ENCODE measurements around the gene SGSH.

The SGSH gene

DNA sequence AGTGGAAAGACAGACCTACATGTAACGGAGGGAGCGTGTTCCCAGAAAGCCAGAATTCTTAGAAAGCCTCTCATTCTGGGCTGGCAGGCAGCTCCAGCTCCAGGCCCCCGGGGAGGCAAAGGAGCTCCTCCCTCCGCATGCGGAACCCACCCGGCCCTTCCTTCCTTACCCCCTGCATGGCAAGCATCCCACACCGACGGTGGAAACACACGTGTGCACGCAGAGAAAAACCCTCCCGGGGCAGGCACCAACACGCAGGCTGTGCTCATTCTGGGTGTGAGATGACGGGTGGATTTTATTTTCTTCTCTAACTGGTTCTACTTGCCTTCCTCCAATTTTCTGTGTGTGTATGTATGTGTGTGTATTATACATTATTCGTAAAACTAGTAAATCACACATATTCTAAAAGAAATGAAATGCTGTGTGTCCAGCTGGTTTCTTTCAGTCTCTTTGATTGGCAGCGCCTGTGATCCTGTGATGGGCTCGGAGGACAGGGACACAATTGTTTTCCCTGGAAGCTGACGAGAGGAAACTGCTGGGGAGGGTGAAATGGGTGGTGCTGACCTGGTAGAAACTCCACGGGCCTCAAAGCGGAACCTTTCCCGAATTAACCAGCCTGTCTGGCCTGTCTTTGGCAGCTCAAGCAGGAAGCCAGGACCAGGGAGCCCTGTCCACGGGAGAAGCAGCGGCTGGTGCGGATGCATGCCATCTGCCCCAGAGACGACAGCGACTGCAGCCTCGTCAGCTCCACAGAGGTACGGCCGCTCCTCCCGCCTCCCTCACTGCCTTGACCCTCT, 28.1 kb downstream of the SGSH start:
- DNase-seq (ENCODE audit: low read depth, low spot score) = no peak
- H3K27ac ChIP-seq = peak overlapping the region; percentile 13

DNA sequence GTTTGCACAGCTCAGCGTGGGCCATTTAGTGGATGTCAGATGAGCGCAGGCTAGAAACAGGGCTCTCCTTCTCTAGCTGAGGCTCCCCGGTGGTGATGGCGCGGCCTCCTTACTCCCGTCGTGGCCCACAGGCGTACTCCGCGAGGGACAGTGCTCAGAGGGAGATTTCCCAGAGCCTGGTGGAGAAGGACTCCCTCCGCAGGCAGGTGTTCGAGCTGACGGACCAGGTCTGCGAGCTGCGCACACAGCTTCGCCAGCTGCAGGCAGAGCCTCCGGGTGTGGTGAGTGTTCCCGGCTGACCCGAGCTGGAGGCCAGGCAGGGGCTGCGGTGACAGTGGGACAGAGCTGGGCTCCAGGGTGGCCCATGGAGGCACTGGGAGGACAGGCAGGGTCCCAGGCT, 28.9 kb downstream of the SGSH start:
- no peak overlapping the region for H3K27ac ChIP-seq
- DNase-seq (ENCODE audit: low read depth, low spot score) = no peak

DNA sequence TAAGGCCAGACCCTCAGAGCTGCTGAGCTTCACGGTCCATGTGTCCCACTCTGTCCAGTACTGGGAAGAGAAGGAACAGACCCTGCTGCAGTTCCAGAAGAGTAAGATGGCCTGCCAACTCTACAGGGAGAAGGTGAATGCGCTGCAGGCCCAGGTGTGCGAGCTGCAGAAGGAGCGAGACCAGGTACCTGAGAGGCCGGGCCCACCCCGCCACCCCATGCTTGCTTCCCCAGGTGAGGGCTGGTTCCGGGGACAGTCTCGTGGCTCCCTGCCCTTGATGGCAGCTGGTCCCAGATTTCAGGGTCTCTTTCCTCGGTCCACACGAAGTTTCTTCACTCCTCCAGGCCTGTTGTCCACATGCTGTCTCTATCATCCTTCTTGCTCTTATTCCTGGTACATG, 29.4 kb downstream of the SGSH start:
- H3K27ac ChIP-seq = no peak overlapping the region
- DNase-seq (ENCODE audit: low read depth, low spot score) = no peak

DNA sequence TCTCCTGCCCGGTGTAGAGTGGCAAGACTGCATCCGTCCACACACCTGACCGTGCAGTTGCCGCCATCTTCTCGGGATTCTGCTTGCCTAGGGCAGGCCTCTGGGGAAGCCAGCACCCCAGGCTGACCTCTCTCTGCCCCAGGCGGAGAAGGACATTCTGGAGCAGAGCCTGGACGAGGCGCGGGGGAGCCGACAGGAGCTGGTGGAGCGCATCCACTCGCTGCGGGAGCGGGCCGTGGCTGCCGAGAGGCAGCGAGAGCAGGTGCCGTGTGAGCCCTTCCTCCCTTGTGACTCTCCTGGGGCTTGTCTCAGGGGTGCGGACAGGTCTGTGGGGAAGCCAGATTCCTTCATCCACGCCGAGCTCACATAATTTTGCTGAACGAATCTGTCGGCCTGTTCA, 30.5 kb downstream of the SGSH start:
- DNase-seq (ENCODE audit: low read depth, low spot score) = no peak
- no peak overlapping the region for H3K27ac ChIP-seq

DNA sequence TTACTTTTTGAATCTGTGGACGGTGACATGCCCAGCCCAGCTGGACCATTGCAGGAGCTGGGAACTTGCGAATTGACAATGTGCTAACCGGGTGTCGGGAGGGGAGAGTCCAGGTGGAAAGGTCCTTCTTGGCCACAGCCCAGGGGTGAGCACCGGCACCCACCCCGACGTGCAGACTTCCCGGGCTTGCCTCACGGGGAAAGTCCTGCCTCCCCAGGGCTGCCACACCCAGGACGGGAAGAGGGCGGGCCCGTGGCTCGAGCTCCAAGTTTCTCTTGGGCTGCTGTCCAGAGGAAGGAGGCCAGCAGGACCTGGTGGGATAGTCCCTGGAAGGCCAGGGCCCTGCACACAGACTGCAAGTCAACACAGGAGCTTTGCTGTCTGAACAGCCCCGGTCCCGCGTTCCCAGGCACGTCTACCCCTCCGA, 32.6 kb downstream of the SGSH start:
- no peak for DNase-seq (ENCODE audit: low read depth, low spot score)
- H3K27ac ChIP-seq = peak overlapping the region; percentile 56

DNA sequence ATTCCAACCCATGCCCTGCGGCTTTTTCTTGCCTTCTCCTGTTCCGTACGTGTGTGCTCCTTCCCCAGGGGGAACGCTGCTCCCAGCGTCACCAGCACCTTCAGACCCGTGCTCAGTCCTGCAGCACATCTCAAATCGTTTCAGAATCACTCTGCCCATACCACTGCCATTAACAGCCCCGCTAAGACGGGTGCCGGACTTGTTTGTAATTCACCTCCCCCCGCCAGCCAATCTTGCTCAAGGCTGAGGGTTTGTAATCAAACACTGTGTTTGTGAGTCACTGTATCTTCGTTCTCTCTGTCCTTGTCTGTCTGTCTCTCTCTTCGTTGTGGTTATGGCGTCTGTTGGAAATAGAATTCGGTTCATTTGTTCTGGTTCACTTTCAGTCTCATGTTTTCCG, 33.0 kb downstream of the SGSH start:
- DNase-seq (ENCODE audit: low read depth, low spot score) = peak; percentile 34
- peak overlapping the region; percentile 56 for H3K27ac ChIP-seq

DNA sequence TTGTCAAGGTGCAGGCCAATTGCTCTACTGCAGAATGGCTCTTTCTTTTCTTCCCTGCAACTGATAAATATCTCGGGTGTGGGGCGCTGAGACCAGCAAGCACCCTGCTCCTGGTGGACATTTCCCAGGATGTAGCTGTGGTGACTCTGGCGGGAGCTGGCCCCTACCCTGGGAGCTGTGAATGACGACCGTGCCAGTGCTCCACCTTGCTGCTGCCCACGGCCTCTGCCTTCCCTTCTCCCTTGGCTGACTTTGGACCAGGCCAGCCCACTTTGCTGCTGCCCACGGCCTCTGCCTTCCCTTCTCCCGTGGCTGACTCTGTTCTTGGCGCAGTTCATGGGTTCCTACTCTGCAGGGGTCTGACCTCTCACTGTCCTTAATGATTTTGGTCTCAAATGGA, 34.2 kb downstream of the SGSH start:
- no peak overlapping the region for H3K27ac ChIP-seq
- DNase-seq (ENCODE audit: low read depth, low spot score) = no peak

DNA sequence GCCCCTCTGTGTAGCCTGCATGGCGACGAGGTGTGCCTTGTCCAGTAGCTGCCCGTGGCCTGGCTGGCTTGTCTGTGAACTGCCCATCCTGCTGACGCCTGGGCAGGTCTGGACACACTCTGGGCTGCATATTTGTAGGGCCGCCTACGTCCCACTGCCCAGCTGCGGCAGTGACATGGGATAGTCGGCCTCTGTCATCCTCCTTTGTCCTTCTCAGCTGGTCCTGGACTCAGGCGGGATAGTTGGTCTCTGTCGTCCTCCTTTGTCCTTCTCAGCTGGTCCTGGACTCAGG, 35.8 kb downstream of the SGSH start:
- H3K27ac ChIP-seq = no peak overlapping the region
- no peak for DNase-seq (ENCODE audit: low read depth, low spot score)

DNA sequence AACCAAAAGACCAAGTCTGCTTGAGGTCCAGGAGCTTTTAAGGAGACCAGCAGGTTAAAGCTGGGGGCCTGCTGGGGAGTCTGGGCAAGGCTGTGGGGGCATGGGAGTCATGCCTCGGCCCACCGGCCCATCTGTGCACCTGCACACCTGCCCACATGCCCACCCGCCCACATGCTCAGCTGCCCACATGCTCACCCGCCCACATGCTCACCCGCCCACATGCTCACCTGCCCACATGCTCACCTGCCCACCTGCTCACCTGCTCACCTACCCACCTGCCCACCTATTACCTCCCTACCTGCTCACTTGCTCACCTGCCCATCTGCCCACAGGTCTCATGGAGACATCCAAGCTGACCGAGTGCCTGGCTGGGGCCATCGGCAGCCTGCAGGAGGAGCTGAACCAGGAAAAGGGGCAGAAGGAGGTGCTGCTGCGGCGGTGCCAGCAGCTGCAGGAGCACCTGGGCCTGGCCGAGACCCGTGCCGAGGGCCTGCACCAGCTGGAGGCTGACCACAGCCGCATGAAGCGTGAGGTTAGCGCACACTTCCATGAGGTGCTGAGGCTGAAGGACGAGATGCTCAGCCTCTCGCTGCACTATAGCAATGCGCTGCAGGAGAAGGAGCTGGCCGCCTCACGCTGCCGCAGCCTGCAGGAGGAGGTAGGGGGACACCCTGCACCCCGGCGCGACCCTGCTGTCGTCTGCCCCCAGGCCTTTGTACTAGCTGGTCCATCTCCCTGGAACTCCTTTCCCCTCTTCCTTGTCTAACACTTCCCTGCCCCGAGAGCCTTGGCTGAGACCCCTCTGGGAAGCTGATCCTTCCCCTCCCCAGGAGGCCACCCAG, 36.3 kb downstream of the SGSH start:
- DNase-seq (ENCODE audit: low read depth, low spot score) = no peak
- H3K27ac ChIP-seq = no peak overlapping the region

DNA sequence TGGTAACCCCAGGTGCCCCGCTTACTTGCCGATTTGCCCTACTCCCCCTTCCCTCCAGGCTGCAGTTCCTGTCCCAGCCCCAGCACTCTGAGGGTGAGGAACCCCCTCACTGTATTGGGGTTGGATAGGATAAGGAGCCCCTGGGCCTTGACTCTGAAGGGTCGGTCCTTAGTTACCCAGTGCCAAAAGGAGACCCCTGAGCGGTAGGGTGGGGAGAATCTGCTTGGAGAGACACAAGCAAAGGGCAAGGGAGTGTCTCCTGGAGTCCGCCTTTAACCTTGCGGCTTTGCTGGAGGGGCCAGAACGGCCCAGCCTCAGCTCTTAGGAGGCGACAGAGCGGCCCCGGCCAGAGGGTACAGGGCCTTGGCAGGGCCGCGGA, 37.3 kb downstream of the SGSH start:
- no peak overlapping the region for H3K27ac ChIP-seq
- no peak for DNase-seq (ENCODE audit: low read depth, low spot score)

DNA sequence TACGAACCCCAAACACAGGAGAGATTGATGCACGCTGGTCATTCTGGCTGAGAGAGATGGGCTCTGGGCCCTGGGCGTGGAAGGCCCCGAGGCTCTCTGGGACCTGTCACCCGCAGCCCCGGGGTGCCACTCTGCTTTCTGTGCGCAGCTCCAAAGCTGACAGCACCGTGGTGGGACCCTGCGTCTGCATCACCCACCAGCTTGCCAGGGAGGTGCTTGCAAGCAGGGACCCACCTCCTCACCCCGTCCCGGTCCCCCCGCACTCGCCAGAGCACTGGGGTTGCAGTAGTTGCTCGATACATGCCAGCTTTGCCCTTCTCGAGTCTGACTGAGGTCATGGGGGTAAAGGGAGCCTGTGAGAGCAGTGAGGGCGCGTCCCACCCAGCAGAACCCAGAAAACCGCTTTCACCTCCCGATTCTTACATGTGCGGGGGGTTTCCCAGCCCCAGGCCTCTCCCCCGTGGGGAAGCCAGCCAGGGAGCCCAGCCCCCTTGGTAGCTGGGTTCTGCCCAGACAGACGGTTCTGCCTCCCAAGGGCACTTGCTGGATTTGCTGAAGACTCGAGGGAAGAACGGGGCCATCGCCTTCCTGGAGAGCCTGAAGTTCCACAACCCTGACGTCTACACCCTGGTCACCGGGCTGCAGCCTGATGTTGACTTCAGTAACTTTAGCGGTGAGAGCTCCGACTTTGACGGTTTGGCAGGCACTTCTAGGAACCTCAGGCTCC, 37.9 kb downstream of the SGSH start:
- H3K27ac ChIP-seq = no peak overlapping the region
- no peak for DNase-seq (ENCODE audit: low read depth, low spot score)

DNA sequence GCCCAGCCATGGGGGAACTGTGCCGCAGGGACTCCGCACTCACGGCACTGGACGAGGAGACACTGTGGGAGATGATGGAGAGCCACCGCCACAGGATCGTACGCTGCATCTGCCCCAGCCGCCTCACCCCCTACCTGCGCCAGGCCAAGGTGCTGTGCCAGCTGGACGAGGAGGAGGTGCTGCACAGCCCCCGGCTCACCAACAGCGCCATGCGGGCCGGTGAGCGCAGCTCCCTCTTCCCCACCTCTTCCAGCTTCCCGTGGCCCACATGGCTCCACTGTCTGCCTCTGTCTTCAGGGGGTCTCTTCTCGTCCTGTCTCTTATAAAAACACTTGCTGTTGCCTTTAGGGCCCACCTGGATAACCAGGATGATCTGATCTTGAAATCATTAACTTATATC, 38.7 kb downstream of the SGSH start:
- no peak for DNase-seq (ENCODE audit: low read depth, low spot score)
- no peak overlapping the region for H3K27ac ChIP-seq

DNA sequence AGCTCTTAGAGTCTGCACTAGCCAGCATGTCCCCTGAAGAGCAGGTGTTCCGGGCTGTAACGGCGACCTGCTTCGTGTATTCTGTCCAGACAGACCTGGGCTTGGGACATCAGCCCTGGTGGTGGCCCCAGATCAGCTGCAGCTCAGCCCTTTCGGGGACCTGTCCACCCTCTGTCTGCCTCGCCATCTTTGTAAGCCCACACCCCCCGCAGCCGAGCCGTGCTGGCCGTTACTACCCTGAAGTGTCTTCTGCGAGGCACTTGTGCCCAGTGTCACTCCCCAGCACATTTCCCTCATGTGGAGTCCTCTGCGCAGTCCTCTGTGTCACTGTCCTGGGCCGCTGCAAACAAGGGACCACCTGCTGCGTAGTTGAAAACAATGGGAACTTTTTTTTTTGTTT, 39.9 kb downstream of the SGSH start:
- DNase-seq (ENCODE audit: low read depth, low spot score) = no peak
- no peak overlapping the region for H3K27ac ChIP-seq

DNA sequence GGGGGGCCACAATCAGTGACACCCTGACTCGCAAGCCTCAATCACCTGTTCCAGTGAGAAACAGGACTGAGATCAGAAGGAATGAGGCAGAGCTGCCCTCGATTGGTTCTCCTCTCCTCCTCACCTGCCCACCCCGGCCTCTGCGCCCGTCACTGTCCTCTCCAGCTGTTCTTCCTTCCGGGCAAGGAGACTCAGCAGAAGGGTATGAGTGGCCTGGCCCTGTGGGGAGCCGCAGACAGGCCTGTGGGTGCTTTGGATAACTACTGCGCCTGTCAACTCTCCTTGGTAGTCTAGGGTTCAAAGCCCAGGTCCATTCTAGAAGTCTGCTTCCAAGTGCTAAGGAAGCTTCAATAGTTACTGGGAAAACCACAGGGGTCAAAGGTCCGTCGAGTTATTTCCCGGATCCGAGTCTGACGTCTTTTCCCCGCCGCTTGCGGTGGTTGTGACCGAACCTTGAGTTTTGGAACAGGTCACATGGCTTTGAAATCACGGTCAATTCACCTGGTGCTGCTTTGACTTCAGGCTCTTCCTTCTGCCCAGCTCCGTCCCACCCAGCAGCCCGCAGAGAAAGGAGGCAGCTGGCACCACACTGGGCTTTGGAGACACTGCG, 42.0 kb downstream of the SGSH start:
- DNase-seq (ENCODE audit: low read depth, low spot score) = no peak
- H3K27ac ChIP-seq = no peak overlapping the region

DNA sequence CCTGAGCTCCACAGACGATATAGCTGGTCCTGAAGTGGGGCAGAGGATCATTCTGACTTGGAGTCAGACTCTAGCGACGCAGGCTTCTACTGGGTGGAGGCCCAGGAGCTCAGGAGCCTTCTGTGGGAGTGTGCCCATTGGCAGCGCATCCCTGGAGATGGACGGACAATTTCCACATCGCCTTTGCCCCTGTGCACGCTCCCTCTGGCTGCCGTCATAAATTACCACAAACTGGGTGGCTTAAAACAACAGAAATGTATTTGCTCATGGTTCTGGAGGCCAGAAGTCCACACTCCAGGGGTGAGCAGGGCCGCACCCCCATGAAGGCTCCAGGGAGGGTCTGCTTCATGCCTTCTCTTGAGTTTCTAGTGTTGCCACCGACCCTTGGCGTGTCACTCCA, 43.4 kb downstream of the SGSH start:
- DNase-seq (ENCODE audit: low read depth, low spot score) = no peak
- H3K27ac ChIP-seq = no peak overlapping the region

DNA sequence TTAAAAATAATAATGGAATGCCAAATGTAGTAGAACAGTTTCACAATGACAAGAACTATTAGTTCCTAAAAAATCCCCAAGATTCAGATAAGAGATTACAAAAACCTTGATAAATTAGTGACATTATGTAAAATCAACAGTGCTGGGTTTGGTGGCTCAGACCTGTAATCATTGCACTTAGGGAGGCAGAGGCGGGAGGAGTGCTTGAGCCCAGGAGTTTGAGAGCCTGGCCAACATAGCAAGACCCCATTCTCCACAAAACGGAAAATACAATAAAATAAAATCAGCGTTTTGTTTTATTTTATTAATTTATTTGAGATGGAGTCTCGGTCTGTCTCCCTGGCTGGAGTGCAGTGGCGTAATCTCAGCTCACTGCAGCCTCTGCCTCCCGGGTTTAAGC, 46.2 kb downstream of the SGSH start:
- H3K27ac ChIP-seq = no peak overlapping the region
- no peak for DNase-seq (ENCODE audit: low read depth, low spot score)

DNA sequence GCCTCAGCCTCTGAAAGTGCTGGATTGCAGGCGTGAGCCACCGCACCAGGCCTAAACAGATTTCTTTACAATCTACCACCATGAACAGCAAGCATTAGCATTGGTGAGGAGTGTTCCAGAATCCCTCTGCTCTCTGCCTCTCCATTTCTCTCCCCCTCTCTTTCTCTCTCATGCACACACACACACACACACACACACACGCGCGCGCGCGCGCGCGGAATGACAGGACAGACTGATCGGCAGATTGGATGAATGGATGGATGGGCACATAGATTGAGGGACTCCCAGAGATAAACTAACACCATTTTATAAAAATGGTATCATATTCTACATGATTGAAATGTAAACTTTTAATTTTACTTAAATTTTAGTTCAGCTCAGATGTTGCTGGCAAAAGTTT, 47.0 kb downstream of the SGSH start:
- no peak overlapping the region for H3K27ac ChIP-seq
- DNase-seq (ENCODE audit: low read depth, low spot score) = no peak

DNA sequence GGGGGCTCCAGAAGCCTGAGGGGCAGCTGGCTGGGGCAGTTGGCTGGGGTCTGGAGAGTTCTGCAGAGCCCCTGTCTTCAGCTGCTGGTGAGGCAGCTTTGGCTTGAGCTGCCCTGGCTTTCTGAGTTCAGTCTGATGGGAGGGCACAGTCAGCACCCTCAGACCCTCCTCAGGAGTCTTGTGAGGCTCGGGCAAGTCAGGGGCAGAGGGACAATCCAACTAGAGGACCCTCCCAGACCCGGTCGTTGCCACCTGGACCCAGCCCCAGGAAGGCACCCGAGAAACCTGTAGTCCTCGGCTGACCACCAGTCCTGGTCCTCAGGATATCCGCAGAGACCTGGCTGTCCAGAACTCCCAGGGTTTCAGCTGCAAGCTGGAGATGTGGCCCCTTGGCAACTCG, 48.5 kb downstream of the SGSH start:
- no peak overlapping the region for H3K27ac ChIP-seq
- no peak for DNase-seq (ENCODE audit: low read depth, low spot score)

DNA sequence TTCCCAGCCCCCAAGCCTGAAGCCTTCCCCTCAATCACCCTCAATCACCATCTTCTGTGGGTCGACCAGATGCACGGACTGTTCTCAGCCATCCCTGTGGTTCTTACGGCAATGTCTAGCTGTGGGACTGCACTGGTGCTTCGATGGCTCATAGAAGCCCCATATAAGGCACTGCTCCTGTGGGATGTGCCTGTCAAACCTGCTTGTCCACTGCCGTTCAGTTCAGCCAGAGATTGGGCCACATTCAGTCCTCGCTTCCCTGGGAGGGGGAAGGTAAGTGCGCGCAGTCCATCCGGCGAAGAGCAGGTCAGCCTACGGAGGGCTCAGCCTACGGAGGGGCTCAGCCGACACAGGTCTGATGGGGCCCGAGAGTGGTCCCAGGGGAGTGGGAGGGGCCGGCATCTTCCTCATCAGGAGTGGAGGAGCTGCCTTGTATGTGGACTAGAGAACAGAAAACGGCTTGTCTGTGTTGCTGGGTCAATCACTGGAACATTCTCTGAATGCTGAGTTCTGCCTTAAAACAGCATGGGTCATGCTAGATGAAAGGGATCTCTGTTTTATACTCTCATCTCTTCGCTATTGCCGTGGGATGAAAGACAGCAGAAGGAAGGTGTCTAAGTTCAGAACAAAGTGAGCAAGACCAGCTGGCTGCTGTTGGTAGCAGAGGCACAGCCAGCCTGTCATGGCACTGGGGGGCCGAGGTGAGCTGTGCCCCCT, 50.2 kb downstream of the SGSH start, which contains the start of gene CARD14:
CARD14 (plus strand) TSS at position 247 of the 717 bp plus-strand sequence. CDS start 11,409 bp downstream, outside the sequence.
- peak; percentile 70 for DNase-seq (ENCODE audit: low read depth, low spot score)
- no peak within 1 kb of the TSS for H3K27ac ChIP-seq

DNA sequence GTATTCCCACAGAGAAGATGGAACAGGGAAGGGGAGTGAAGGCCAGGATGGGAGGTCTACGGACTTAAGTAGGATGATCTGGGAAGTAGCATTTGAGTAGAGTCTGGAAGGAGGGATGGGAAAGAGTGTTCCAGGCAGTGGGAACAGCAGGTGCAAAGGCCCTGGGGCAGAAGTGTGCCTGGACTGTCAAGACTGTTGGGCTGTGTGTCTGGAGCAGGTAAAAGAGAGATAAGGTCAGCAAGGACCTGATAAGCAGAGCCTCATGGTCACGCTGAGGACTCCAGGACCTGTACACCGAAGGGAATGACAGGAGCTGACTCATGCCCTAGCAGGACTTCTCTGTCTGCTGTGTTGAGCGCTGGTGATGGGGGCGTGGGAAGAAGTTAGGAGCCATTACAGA, 51.0 kb downstream of the SGSH start:
- no peak overlapping the region for H3K27ac ChIP-seq
- no peak for DNase-seq (ENCODE audit: low read depth, low spot score)
